HCT116 (cell line): ENCODE data around the gene GRIK4. TPM values are rescaled to one million over a fixed set of nuclear protein-coding genes. Genes with fewer than 3 reads are reported as not detected.
"Not testable (repeated sequence)": the region's sequence is repeated elsewhere in the genome, so short reads cannot be mapped to it uniquely, and the experiment has no call there.

Experiments used
- ATAC-seq: fragments of 200-7000 bp; cut with Tn5 transposase; 2 replicates; pipeline ENCODE4 v1.9.1; 2020; ENCODE audit warnings: mild to moderate bottlenecking, moderate library complexity
- BruUV-seq: library from RNA; stranded (reverse); fragments of 400-500 nt; replicated peaks from 2 replicates; lab custom pipeline; 2021; lab: Mats Ljungman, UMichigan
- CTCF ChIA-PET: fragments of 300-600 bp; sonication (Branson Sonifier 250); formaldehyde crosslinking; loops from one replicate; lab custom pipeline; 2021; ENCODE audit warnings: antibody characterized with exemption; lab: Charles Lee
- POLR2A ChIA-PET: fragments of 300-600, 350-600 bp; sonication (Branson Sonifier 250); formaldehyde crosslinking; loops from one replicate; lab custom pipeline; 2021; ENCODE audit warnings: antibody characterized with exemption; lab: Charles Lee
- RAD21 ChIA-PET, 2 experiments: fragments of 300-600 bp; sonication (Branson Sonifier 250); formaldehyde crosslinking; loops; one replicate each; lab custom pipeline; 2023; ENCODE audit warnings: low total read pairs in 2 of 2; ENCODE audit not compliant: uncharacterized antibody in 2 of 2, unreplicated experiment in 2 of 2, low non-redundant PET in 1 of 2; lab: Charles Lee
- DNase-seq: peaks from one replicate; pipeline ENCODE4 v3.0.0-alpha.2; 2010; ENCODE audit warnings: low read depth, low spot score
- H2AFZ ChIP-seq: fragments of 200-600 bp; shearing (Covaris generic), sonication (generic); 2 replicates; pipeline ENCODE4 v1.6.1; 2017; ENCODE audit warnings: low read depth, mixed run types, mixed read lengths, antibody characterized with exemption, low read length; ENCODE audit not compliant: poor library complexity, severe bottlenecking
- H3K27ac ChIP-seq: 2 replicates; pipeline ENCODE4 v1.5.1; 2012; ENCODE audit warnings: low read depth, low read length
- H3K27me3 ChIP-seq: fragments of 200-600 bp; sonication (generic); 2 replicates; pipeline ENCODE4 v1.6.1; 2016; ENCODE audit warnings: mixed run types, low read length, mixed read lengths; ENCODE audit not compliant: insufficient read depth
- H3K36me3 ChIP-seq, 2 experiments: fragments of 200-500 bp in 1 of 2; fragments of 200-600 bp in 1 of 2; sonication (Bioruptor generic) in 1 of 2; sonication (generic) in 1 of 2; 2 replicates each; pipeline versions ENCODE4 v1.5.1 to v1.6.1; 2014 to 2016; ENCODE audit warnings: low read length in 2 of 2, inconsistent platforms in 1 of 2, mixed read lengths in 1 of 2, mixed run types in 1 of 2; ENCODE audit not compliant: insufficient read depth in 2 of 2, control insufficient read depth in 1 of 2
- H3K4me1 ChIP-seq, 2 experiments: fragments of 200-600 bp in 1 of 2; sonication (generic) in 1 of 2; 2 replicates each; pipeline versions ENCODE4 v1.5.1 to v1.6.1; 2012 to 2017; ENCODE audit warnings: low read length in 2 of 2, inconsistent platforms in 1 of 2, mild to moderate bottlenecking in 1 of 2, mixed read lengths in 1 of 2, mixed run types in 1 of 2, moderate library complexity in 1 of 2; ENCODE audit not compliant: insufficient read depth in 2 of 2, control insufficient read depth in 1 of 2
- H3K4me2 ChIP-seq: fragments of 200-600 bp; sonication (generic); 2 replicates; pipeline ENCODE4 v1.6.1; 2017; ENCODE audit warnings: mixed run types, low read length, mixed read lengths
- H3K4me3 ChIP-seq, 2 experiments: fragments of 200-600 bp in 1 of 2; sonication (generic) in 1 of 2; replicated peaks in 1 of 2; 2 replicates each; pipeline ENCODE4 v1.5.1; 2011 to 2016; ENCODE audit warnings: low read length in 2 of 2, control low read depth in 1 of 2, low read depth in 1 of 2, mild to moderate bottlenecking in 1 of 2, mixed read lengths in 1 of 2, mixed run types in 1 of 2
- H3K79me2 ChIP-seq: fragments of 200-600 bp; sonication (generic); 2 replicates; pipeline ENCODE4 v1.6.1; 2017; ENCODE audit warnings: mild to moderate bottlenecking, mixed run types, low read length, moderate library complexity, mixed read lengths; ENCODE audit not compliant: insufficient read depth
- H3K9ac ChIP-seq: fragments of 200-600 bp; sonication (generic); 2 replicates; pipeline ENCODE4 v1.6.1; 2016; ENCODE audit warnings: low read length, mixed read lengths
- H3K9me2 ChIP-seq: fragments of 200-600 bp; sonication (generic), shearing (Covaris generic); 2 replicates; pipeline ENCODE4 v1.6.1; 2017; ENCODE audit warnings: mixed run types, mild to moderate bottlenecking, moderate library complexity; ENCODE audit not compliant: insufficient read depth
- H3K9me3 ChIP-seq, 2 experiments: fragments of 200-500 bp in 1 of 2; fragments of 200-600 bp in 1 of 2; sonication (Bioruptor generic) in 1 of 2; sonication (generic) in 1 of 2; 2 replicates each; pipeline ENCODE4 v1.6.1; 2014 to 2017; ENCODE audit warnings: low read length in 2 of 2, mixed read lengths in 2 of 2, inconsistent platforms in 1 of 2, low read depth in 1 of 2, mild to moderate bottlenecking in 1 of 2, mixed run types in 1 of 2, moderate library complexity in 1 of 2; ENCODE audit not compliant: control insufficient read depth in 1 of 2, insufficient read depth in 1 of 2
- H4K20me1 ChIP-seq: fragments of 200-600 bp; sonication (generic), shearing (Covaris generic); 2 replicates; pipeline ENCODE4 v1.6.1; 2017; ENCODE audit warnings: mixed run types, mild to moderate bottlenecking, moderate library complexity; ENCODE audit not compliant: insufficient read depth
- CEBPB ChIP-seq: IDR thresholded peaks from 2 replicates; pipeline ENCODE4 v1.6.1; 2012; ENCODE audit warnings: low read depth
- EGR1 ChIP-seq: IDR thresholded peaks from 2 replicates; pipeline ENCODE4 v1.6.1; 2012; ENCODE audit warnings: low read depth
- POLR2A ChIP-seq: IDR thresholded peaks from 2 replicates; pipeline ENCODE4 v1.7.0; 2011; ENCODE audit warnings: borderline replicate concordance; ENCODE audit not compliant: insufficient read depth, insufficient read length; ENCODE audit errors: extremely low read depth
- ZNF274 ChIP-seq: fragments of 200-500 bp; sonication (Bioruptor generic); IDR thresholded peaks from 2 replicates; pipeline ENCODE4 v1.6.1; 2014; ENCODE audit warnings: mild to moderate bottlenecking, low read depth, low read length, inconsistent platforms
- intact Hi-C: fragments of 100-400 bp; cut with micrococcal nuclease; formaldehyde crosslinking; loops from 2 replicates; pipeline ENCODE4 v1.10.0; 2022
- total RNA-seq: library from RNA; stranded (reverse); gene quantifications from one replicate; pipeline ENCODE4 v1.2.1, GENCODE V29; 2021; ENCODE audit not compliant: unreplicated experiment
- TF ChIP-seq, protein P1 (sequence below): IDR thresholded peaks from 2 replicates; pipeline ENCODE4 v1.6.1; 2012; ENCODE audit warnings: low read depth
- TF ChIP-seq, protein P2 (sequence below): IDR thresholded peaks from 2 replicates; pipeline ENCODE4 v1.6.1; 2012
- TF ChIP-seq, protein P3 (sequence below): IDR thresholded peaks from 2 replicates; pipeline ENCODE4 v1.6.1; 2012

Gene GRIK4
- total RNA-seq, 1 experiment from 2014 or later = 0.52 TPM

DNA sequence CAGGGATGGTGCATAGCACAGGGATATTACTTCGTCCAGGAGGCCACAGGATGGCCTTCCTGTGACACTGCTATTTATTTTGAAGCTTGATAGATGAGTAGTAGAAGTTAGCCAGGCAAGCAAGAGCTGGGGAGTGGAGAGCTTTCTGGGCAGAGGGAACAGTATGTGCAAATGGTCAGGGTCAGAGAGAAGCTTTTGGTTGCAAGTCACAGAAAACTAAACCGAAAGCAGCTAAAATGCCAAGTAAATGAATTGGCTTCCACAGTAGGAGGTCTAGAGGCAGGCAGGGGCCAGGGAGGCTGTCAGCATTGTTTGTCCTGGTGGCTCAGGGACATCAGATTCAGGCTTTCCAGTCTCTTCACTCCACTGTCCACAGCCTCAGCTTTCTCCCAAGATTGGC lies 247.5 kb downstream of the GRIK4 start:
- Histone ChIP-seq H3K79me2 (no peaks in the 10 kb centered on the region), H3K27ac (no peak overlapping the region), H3K36me3 (no peaks in the 10 kb centered on the region), H3K9me3 (no peaks in the 10 kb centered on the region), H3K4me1 (no peaks in the 10 kb centered on the region), H3K9ac (no peak overlapping the region), H3K9me2 (no peaks in the 10 kb centered on the region), H3K4me2 (no peak overlapping the region), H4K20me1 (no peaks in the 10 kb centered on the region), H3K27me3 (peaks cover 2% of the 10 kb centered on the region; the same call in 1 of the 2 replicates), H3K4me3 (no peak overlapping the region), H2AFZ (no peak overlapping the region)
- TF ChIP-seq ZNF274 (no peak), EGR1 (no peak), POLR2A (no peak), CEBPB (no peak)
- TF ChIP-seq, protein P1, sequence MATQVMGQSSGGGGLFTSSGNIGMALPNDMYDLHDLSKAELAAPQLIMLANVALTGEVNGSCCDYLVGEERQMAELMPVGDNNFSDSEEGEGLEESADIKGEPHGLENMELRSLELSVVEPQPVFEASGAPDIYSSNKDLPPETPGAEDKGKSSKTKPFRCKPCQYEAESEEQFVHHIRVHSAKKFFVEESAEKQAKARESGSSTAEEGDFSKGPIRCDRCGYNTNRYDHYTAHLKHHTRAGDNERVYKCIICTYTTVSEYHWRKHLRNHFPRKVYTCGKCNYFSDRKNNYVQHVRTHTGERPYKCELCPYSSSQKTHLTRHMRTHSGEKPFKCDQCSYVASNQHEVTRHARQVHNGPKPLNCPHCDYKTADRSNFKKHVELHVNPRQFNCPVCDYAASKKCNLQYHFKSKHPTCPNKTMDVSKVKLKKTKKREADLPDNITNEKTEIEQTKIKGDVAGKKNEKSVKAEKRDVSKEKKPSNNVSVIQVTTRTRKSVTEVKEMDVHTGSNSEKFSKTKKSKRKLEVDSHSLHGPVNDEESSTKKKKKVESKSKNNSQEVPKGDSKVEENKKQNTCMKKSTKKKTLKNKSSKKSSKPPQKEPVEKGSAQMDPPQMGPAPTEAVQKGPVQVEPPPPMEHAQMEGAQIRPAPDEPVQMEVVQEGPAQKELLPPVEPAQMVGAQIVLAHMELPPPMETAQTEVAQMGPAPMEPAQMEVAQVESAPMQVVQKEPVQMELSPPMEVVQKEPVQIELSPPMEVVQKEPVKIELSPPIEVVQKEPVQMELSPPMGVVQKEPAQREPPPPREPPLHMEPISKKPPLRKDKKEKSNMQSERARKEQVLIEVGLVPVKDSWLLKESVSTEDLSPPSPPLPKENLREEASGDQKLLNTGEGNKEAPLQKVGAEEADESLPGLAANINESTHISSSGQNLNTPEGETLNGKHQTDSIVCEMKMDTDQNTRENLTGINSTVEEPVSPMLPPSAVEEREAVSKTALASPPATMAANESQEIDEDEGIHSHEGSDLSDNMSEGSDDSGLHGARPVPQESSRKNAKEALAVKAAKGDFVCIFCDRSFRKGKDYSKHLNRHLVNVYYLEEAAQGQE = no peak
- TF ChIP-seq, protein P2, sequence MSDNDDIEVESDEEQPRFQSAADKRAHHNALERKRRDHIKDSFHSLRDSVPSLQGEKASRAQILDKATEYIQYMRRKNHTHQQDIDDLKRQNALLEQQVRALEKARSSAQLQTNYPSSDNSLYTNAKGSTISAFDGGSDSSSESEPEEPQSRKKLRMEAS = no peak
- TF ChIP-seq, protein P3, sequence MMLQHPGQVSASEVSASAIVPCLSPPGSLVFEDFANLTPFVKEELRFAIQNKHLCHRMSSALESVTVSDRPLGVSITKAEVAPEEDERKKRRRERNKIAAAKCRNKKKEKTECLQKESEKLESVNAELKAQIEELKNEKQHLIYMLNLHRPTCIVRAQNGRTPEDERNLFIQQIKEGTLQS = no peak
- no peak for ATAC-seq
- no TSS peak for BruUV-seq
- no peak for DNase-seq
- intact Hi-C loops = no loop called here
- POLR2A ChIA-PET = no interaction called here
- RAD21 ChIA-PET = no interaction called here
- CTCF ChIA-PET = no interaction called here

DNA sequence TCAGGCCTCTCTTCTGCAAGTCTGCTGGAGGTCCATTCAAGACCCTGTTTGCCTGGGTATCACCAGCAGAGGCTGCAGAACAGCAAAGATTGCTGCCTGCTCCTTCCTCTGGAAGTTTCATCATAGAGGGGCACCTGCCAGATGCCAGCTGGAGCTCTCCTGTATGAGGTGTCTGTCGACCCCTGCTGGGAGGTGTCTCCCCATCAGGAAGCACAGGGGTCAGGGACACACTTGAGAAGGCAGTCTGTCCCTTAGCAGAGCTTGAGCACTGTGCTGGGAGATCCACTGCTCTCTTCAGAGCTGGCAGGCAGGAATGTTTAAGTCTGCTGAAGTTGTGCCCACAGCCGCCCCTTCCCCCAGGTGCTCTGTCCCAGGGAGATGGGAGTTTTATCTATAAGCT lies 254.2 kb downstream of the GRIK4 start:
- intact Hi-C loops, H3K9me2 ChIP-seq, DNase-seq, H3K27ac ChIP-seq, H3K27me3 ChIP-seq, H3K36me3 ChIP-seq, H2AFZ ChIP-seq, POLR2A ChIA-PET, CTCF ChIA-PET, H3K9ac ChIP-seq, H3K4me1 ChIP-seq, H3K4me3 ChIP-seq, H4K20me1 ChIP-seq, H3K79me2 ChIP-seq, RAD21 ChIA-PET, ATAC-seq, H3K4me2 ChIP-seq, BruUV-seq: not testable (repeated sequence)
- peaks cover 0 to 12% of the 10 kb centered on the region in 2 experiments; a peak in 1 of 4 replicates for H3K9me3 ChIP-seq
